ENCODE data around the gene FLNB.
"Not testable (repeated sequence)": the region's sequence is repeated elsewhere in the genome, so short reads cannot be mapped to it uniquely, and the experiment has no call there.

Gene FLNB

GRCh38 chr3:58198362-58198761 is 190.1 kb downstream of the FLNB start:
- no peak overlapping the region for H3K4me3 ChIP-seq (ENCODE audit: low read depth, low read length)
- no peak for TF ChIP-seq CTCF (conservative IDR thresholded peaks at IDR 0.05; ENCODE audit: low read depth, low read length)
- peak; percentile 65 for DNase-seq (ENCODE audit: low read depth)

GRCh38 chr3:58198804-58199203 is 190.6 kb downstream of the FLNB start:
- no peak for DNase-seq (ENCODE audit: low read depth)
- TF ChIP-seq CTCF (conservative IDR thresholded peaks at IDR 0.05; ENCODE audit: low read depth, low read length) = no peak
- H3K4me3 ChIP-seq (ENCODE audit: low read depth, low read length) = no peak overlapping the region

- H3K4me3 ChIP-seq (ENCODE audit: low read depth, low read length) = no peak overlapping the region
- no peak for DNase-seq (ENCODE audit: low read depth)
- no peak for TF ChIP-seq CTCF (conservative IDR thresholded peaks at IDR 0.05; ENCODE audit: low read depth, low read length)
Observed at GRCh38 chr3:58200121-58200709, 192.0 kb downstream of the FLNB start.

GRCh38 chr3:58200846-58201355 is 192.7 kb downstream of the FLNB start:
- no peak for TF ChIP-seq CTCF (conservative IDR thresholded peaks at IDR 0.05; ENCODE audit: low read depth, low read length)
- H3K4me3 ChIP-seq (ENCODE audit: low read depth, low read length) = no peak overlapping the region
- DNase-seq (ENCODE audit: low read depth) = no peak

- H3K4me3 ChIP-seq (ENCODE audit: low read depth, low read length); DNase-seq (ENCODE audit: low read depth): not testable (repeated sequence)
Observed at GRCh38 chr3:58201451-58201850, 193.2 kb downstream of the FLNB start.

- no peak for DNase-seq (ENCODE audit: low read depth)
- TF ChIP-seq CTCF (conservative IDR thresholded peaks at IDR 0.05; ENCODE audit: low read depth, low read length) = no peak
- H3K4me3 ChIP-seq (ENCODE audit: low read depth, low read length) = no peak overlapping the region
Observed at GRCh38 chr3:58202917-58203360, 194.7 kb downstream of the FLNB start.

- no peak for TF ChIP-seq CTCF (conservative IDR thresholded peaks at IDR 0.05; ENCODE audit: low read depth, low read length)
- H3K4me3 ChIP-seq (ENCODE audit: low read depth, low read length) = no peak overlapping the region
- no peak for DNase-seq (ENCODE audit: low read depth)
Observed at GRCh38 chr3:58203541-58203940, 195.3 kb downstream of the FLNB start.

All from choroid plexus epithelial cell (primary cell).